Raji (cell line): ENCODE data around the gene DNAH11.

ENCODE experiments used
- POLR2A ChIP-seq: IDR thresholded peaks from 2 replicates; pipeline ENCODE4 v1.6.1; 2011; ENCODE audit warnings: low read depth, low read length, control low read depth; ENCODE audit not compliant: insufficient read depth

Gene DNAH11

GRCh38 chr7:21656796-21657195 lies 114.0 kb downstream of the DNAH11 start:
- TF ChIP-seq POLR2A: no peak

GRCh38 chr7:21670496-21670895 lies 127.7 kb downstream of the DNAH11 start:
- no peak for TF ChIP-seq POLR2A

- TF ChIP-seq POLR2A: no peak
Measured at GRCh38 chr7:21671859-21672258, 129.0 kb downstream of the DNAH11 start.

- TF ChIP-seq POLR2A: no peak
Measured at GRCh38 chr7:21675255-21675654, 132.4 kb downstream of the DNAH11 start.

- TF ChIP-seq POLR2A: no peak
Measured at GRCh38 chr7:21690705-21691104, 147.9 kb downstream of the DNAH11 start.

- TF ChIP-seq POLR2A: no peak
Measured at GRCh38 chr7:21702303-21702702, 159.5 kb downstream of the DNAH11 start.

GRCh38 chr7:21704359-21704758 lies 161.5 kb downstream of the DNAH11 start:
- no peak for TF ChIP-seq POLR2A

- no peak for TF ChIP-seq POLR2A
Measured at GRCh38 chr7:21706131-21706530, 163.3 kb downstream of the DNAH11 start.

GRCh38 chr7:21707566-21707965 lies 164.7 kb downstream of the DNAH11 start:
- TF ChIP-seq POLR2A: no peak

GRCh38 chr7:21708096-21708495 lies 165.3 kb downstream of the DNAH11 start:
- TF ChIP-seq POLR2A: no peak

GRCh38 chr7:21717323-21717722 lies 174.5 kb downstream of the DNAH11 start:
- no peak for TF ChIP-seq POLR2A

GRCh38 chr7:21718391-21718790 lies 175.6 kb downstream of the DNAH11 start:
- TF ChIP-seq POLR2A: no peak

- TF ChIP-seq POLR2A: no peak
Measured at GRCh38 chr7:21719846-21720245, 177.0 kb downstream of the DNAH11 start.

- no peak for TF ChIP-seq POLR2A
Measured at GRCh38 chr7:21722371-21722770, 179.5 kb downstream of the DNAH11 start.

- no peak for TF ChIP-seq POLR2A
Measured at GRCh38 chr7:21724562-21724961, 181.7 kb downstream of the DNAH11 start.

GRCh38 chr7:21730399-21730798 lies 187.6 kb downstream of the DNAH11 start:
- TF ChIP-seq POLR2A: no peak

GRCh38 chr7:21731977-21732376 lies 189.1 kb downstream of the DNAH11 start:
- TF ChIP-seq POLR2A: no peak

GRCh38 chr7:21733837-21734236 lies 191.0 kb downstream of the DNAH11 start:
- no peak for TF ChIP-seq POLR2A
